ENCODE measurements around the gene TMEM150A.
"Not testable (repeated sequence)": the region's sequence is repeated elsewhere in the genome, so short reads cannot be mapped to it uniquely, and the experiment has no call there.

Gene TMEM150A

DNA sequence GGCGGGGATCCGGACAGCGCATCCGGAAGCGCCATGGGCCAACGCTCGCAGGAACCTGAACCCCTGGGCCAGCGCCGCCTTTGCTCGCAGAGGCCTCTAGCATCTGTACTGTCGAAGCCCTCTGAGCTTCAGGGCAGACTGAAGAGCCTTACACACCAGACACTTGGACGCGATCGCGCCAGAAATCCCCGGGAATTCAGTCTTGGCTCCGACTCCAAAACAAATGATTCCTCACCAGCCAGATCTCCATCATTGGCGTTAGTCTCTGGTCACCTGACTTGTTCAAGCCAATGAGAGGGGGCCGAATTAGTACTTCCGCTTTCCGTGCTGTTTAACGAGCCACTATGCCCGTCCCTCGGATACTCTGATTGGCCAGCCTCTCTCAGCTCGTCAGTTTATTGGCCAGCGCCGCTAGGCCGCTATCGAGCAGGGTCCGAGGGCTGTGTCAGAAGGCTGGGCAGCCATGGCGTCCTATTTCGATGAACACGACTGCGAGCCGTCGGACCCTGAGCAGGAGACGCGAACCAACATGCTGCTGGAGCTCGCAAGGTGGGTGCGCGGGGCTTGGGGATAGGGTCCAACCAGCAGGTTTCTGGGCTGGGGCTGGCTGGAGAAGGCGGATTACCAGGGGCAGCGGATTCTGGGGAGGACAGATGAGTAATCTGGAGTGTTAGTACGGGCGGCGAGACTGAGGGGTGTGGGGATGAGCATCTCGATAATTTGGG is 7.0 kb downstream of the TMEM150A start, which contains the start of gene RNF181:
Gene RNF181, plus strand, starts transcription at position 445 of the 725 bp plus-strand sequence. Its CDS starts 19 bp downstream, at position 464.
- in situ Hi-C loops (cut with MboI; ENCODE audit: low sequenced_read_pairs): no loop called here

DNA sequence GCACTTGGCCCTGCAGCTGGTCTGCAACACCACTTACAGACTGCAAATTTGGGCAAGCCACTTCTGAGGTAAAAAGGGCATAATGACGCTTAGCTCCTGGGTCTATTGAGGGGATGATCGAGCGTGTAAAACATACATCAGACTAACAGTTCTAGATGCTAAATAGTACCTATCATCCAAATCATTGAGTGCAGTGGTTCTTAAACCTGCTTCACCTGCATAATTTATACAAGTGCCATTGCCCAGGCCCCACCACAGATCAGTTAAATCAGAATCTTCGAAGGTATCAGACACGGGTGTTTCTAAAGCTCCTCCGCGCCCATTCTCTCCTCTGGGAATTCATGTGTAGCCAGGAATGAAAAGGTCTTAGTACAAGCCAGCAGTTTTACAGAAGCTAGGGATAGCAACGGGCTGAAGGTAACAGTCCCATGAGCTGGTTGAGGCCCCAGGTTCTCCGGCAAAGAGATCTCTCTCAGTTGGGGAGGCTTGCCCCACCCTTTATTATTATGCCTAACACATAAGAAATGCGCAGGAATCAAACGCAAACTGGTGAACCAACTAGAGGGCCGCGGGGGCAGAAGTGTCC is 7.7 kb downstream of the TMEM150A start:
- in situ Hi-C loops (cut with MboI; ENCODE audit: low sequenced_read_pairs): no loop called here

DNA sequence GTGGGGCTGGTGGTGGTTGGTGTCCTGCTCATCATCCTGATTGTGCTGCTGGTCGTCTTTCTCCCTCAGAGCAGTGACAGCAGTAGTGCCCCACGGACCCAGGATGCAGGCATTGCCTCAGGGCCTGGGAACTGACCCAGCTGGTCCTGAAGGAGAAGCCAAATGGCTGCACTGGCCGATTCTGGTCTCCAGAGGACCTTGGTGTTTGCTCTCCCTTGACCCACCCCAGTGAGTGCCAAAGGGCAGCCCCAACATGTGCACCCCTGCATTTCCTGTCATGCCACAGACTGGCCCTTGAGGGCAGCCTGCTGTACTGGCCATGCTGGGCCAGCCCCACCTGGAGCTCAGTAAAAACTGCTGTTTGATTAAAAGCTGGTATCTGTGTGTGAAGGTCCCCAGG is 9.5 kb downstream of the TMEM150A start:
- in situ Hi-C loops (cut with MboI; ENCODE audit: low sequenced_read_pairs): no loop called here

DNA sequence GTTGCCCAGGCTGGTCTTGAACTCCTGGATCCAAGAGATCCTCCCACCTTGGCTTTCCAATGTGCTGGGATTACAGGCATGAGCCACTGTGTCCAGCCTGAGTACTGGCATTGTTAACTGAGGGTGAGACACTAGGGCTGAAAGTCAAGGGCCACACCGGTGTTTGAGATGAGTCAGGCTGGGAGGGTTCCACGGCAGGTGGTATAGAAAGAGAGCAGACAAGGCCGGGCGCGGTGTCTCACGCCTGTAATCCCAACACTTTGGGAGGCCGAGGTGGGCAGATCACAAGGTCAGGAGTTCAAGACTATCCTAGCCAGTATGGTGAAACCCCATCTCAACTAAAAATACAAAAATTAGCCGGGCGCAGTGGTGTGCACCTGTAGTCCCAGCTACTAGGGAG is 10.2 kb downstream of the TMEM150A start:
- in situ Hi-C loops (cut with MboI; ENCODE audit: low sequenced_read_pairs): not testable (repeated sequence)

DNA sequence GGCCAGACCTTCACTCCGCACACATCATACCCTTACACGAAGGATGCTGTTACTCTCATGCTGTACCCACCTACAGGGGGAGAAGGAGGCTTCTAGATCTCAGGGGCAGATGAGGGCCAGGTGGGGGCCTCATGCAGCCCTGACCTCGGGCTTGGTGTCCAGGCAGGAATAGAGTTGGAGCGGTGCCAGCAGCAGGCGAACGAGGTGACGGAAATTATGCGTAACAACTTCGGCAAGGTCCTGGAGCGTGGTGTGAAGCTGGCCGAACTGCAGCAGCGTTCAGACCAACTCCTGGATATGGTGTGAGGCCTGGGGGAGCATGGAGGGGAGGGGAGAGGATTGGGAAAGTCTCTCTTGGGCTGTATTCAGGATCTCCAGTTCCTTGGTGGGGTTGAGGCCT is 10.9 kb downstream of the TMEM150A start:
- in situ Hi-C loops (cut with MboI; ENCODE audit: low sequenced_read_pairs): no loop called here

DNA sequence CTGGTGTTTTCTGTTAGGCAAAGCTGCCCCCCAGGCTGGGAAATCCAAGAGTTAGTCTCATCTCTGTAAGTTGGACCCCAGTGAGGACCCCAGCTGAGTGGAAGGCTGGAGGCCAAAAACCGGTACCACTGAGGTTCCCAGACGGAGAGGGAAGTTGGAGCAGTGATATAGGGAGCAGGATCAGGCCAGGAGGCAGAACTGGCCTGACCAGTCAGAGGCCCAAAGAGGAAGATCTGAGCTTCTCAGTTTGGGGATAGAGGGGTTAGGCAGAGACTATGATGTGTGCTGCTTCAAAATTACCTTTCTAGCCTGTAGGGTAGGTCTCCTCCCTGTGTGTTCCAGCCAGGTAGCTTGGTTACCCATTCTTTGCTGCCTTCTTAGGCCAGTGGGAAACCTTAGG is 11.5 kb downstream of the TMEM150A start:
- in situ Hi-C loops (cut with MboI; ENCODE audit: low sequenced_read_pairs): no loop called here

DNA sequence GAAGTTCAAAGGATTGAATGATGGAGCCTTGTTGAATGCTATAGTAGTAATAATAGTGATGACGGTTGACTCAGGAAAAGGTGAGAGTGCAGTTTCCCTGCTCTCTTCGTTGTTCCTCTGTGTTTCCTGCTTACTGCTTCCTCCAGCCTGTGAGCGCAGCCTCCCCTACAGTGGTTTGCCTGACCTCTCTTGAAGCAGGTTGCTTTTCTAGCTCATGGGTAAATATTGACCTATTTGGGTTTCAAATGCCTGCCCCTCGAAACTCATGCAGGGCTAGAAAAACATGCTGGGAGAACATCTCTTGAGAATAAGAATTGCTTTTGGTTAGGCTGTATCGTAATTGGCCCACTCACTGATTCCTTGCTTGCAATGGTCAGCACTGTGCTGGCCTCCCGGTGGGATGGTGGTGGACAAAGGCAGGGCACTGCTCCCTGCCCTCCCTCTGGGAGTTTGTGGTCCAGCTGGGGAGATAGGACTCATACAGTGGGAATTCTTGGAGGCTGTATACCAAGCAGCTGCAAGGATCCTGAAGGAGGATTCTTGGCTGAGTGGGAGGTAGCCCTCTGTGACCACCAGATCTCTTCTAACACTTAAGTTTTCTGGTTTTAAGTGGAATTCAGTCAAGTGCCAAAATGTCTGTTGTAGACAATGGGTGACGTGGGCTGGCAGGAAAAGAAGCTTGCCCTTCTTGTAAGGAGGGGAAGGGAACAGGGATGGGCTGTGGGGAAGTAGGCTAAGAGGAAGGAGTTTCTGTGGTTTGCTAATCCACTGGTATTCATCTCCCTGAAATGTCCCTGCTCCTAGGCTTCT is 12.3 kb downstream of the TMEM150A start:
- in situ Hi-C loops (cut with MboI; ENCODE audit: low sequenced_read_pairs): no loop called here

DNA sequence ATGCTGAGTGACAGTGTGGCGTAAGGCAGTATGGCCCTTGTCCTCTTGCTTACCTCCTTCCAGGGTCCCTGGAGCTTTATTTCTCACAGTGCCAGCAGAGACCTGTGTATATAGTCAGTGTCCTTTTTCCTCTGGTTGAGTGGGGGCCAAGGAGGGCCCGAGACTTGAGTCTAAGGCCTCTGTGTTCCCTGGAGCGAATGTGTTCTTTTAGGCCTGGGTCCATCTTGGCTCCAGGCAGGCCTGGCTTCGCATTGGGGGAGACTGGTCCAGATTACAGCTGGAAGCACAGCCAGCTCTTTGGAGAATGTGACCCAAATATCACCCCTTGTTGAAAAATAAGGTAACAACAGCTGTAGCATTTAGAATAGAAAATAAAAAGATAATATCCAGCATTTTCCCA is 13.3 kb downstream of the TMEM150A start:
- in situ Hi-C loops (cut with MboI; ENCODE audit: low sequenced_read_pairs): no loop called here

DNA sequence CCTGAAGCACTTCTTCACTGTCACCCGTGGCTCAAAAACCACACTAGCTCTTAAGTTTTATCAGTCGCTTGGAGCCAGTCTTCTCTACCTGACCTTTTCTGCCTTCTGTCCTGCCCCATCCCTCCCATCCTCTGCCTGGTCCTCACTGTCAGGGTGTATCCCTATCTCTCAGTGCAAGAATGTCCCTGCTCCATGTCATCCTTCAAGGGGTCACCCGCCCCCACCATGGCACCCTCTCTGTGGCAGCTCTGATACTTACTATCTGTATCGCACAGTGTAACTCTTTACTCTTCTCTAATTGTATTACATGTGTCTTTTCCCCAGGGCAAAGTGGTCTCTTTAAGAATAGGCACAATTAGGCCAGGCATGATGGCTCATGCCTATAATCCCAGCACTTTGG is 13.9 kb downstream of the TMEM150A start:
- in situ Hi-C loops (cut with MboI; ENCODE audit: low sequenced_read_pairs): no loop called here

DNA sequence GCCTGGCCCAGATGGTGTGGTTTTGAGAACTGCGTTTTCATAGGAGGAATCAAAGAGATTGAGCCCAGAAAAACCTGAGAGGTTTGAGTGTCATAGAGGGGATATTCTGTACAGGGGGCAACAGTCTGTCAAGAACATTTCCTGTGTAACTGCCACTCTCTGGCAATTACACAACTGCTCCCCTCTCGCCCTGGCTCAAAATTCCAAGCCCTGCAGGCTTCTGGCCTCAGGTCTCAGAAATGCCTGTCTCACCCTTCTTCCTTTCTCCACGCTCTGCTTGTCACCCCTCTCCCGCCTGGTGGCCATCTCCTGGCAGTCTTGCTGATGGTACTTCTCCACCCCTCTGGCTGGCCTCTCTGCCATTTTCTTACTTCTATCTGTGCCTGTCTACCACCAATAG is 14.3 kb downstream of the TMEM150A start:
- in situ Hi-C loops (cut with MboI; ENCODE audit: low sequenced_read_pairs): no loop called here

DNA sequence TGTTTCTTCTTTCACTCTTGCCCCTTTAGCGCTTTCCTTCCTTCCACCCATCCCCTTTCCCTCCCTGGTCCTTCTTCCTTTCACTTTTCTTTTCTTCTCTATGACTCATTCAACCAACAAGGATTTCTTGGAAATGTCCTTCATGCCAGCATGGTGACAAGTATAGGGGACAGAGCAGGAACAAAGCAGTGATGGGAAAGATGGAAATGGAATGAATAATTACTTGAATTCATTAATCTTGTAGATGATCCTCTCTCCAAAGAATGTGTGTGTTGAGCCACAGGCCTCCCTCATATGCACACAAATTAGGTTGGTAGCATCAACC is 16.8 kb downstream of the TMEM150A start:
- in situ Hi-C loops (cut with MboI; ENCODE audit: low sequenced_read_pairs): no loop called here

DNA sequence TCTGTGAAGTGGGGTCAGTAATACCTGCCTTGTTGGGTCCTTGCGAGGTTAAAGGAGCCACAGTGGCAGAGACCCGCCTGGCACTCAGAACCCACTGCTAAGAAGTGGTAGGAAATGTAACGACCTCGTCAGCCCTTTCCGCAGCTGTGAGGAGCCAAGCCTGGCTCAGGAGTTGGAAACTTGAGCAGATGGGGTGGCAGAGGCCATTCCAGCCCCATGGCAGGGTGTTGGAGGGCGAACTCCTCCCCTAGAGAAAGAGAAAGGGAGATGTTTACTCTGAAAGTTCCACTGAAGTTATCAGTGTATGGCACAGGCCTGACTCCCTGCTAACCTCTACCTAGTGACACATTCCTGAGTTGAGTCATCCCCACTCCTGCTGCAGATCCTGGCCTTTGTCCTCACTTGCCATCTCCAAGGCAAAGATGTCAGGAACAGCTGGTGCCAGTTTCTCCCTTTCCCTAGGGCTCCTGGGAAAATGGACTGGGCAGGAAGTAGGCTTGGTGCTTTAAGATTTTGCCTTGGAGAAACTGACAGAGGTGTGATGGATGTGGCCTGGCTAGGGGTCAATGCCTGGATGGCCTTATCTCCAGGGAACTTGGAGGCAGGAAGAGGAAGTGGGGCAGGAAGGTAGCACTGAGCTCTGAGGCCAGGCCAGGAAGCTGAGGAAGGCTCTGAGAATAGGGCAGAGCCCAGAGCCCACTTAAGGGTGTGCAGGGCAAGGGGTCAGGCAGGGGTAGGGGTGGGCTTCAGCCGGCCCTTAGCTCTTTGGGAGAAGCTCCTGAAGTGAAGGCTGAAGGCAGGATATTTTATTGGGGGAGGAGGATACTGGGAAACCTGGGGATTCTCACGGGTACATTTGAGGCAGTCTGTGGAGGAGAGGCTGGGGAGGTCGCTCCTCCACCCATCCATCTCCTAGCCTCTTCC is 17.4 kb downstream of the TMEM150A start:
- in situ Hi-C loops (cut with MboI; ENCODE audit: low sequenced_read_pairs): no loop called here

DNA sequence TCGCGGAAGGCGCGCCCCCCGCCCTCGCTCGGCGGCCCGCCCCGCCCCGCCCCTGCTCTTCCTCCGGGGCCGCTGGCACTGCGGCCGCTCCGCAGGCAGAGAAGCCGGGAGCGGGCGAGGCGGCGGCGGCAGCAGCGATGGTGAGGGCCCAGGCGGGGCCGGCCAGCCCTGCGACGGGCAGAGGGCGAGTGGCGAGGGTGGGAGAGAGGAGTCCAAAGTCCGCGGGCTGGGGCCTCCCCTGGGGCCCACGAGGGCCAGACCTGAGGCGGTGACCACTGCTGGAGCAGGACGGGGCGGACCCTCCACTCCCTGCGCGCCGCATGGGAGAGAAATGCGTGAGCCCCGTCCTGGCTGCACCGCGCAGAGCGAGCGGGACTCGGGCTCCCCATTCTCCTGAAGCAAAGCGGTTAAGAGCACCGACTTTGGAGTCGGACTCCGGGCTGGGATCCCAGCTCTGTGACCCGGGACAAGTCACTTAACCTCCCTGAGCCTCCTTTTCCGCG is 18.1 kb downstream of the TMEM150A start, which contains the start of gene VAMP5:
Gene VAMP5, plus strand, starts transcription at position 78 of the 503 bp plus-strand sequence. Its CDS starts 60 bp downstream, at position 138.
- in situ Hi-C loops (cut with MboI; ENCODE audit: low sequenced_read_pairs): no loop called here

DNA sequence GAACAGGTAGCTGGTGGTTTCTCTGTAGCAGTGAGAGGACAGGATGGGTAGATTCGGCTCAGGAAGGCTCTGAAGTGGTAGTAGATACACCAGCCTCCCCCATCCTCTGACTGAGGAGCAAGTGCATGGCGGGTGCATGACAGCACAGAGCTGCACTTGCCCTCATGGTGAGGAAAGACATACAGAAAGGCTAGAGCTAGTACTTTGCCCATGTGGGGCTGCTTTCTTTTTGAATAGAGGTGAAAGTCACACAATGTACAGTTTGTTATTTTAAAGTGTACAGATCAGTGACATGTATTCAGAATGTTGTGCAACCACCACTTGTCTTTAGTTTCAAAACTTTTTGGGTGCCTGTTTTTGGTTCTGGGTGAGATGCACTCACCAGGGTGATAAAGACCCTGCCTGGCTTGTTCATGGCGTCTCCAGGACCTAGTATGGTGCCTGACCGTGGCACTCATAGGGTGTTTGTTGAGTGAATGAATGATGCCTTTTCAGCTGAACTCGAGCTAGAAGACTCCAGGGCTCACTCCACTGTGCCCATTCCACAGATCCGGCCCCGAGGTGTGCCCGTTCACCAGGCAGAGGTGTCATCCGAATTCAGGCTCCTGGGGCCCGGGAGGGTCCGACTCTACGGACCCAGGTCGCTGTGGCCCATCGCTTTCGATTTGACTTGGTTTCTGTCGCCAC is 18.7 kb downstream of the TMEM150A start:
- in situ Hi-C loops (cut with MboI; ENCODE audit: low sequenced_read_pairs): no loop called here

DNA sequence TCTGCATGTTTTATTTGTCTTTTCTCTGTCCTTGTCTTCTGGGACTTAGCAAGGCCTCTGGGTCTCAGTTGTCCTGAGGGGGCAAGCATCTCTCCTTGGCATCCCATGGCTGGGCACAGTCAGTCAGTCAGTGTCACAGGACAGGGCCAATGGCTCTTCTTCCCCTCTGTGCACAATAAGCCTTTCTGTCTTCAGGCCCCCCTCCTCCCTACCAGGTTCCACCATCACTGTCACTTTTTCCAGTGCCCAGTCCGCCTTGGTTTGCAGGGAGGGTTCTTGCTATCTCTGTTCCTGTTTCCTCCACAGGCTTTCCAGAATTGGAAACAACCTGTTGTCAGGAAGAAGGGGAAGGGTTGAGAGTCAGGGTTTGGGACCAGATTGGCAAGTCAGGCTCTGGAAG is 20.0 kb downstream of the TMEM150A start:
- in situ Hi-C loops (cut with MboI; ENCODE audit: low sequenced_read_pairs): no loop called here

DNA sequence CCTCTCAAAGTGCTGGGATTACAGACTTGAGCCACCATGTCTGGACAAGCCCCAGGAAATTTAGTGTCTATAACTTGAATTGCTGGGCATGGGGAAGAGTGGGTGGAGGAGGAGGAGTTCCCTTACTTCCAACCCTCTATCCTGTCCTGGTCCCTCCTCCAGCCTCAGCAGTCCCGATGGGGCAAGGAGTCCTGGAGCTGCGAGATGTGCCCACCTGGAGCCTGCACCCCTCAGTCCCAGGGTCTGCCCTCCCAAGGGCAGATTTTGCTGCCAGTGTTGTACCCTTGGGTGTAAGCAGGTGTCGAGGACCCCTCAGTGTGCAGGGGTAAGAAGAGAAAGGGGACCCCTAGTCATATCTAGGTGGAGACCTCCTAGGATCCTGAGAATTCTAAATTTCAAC is 22.3 kb downstream of the TMEM150A start:
- in situ Hi-C loops (cut with MboI; ENCODE audit: low sequenced_read_pairs): no loop called here

DNA sequence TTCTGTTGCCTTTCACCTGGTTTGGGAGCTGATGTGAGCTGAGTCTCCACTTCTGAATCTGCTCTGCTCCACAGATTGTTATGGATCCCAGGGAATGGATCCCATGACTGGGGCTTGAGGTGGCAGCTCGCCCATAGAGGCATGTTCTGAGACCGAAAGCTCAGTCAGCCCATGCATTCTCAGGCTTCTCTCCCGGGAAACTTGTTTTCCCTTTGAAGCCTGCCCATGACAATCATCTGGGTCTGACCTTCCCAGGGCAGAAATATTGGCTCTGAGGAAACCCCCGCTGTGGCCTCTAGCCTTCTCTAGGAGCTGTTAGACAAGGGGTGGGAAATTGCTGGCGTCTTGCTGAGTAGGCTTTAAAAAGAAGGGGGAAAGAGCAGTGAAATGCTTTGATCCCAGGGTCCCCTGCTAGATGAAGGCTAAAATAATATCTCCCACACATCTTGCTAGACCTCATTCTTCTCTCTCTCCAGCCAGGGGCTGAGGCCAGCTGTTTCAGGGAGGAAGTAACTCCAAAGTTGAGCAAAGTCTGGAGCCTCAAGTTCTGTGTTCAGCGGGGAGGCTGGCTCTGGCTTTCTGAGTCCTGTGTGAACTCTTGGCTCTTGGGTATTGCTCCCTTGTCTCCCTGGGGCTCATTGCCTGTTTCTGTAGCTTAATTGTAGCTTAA is 23.1 kb downstream of the TMEM150A start:
- in situ Hi-C loops (cut with MboI; ENCODE audit: low sequenced_read_pairs): no loop called here

DNA sequence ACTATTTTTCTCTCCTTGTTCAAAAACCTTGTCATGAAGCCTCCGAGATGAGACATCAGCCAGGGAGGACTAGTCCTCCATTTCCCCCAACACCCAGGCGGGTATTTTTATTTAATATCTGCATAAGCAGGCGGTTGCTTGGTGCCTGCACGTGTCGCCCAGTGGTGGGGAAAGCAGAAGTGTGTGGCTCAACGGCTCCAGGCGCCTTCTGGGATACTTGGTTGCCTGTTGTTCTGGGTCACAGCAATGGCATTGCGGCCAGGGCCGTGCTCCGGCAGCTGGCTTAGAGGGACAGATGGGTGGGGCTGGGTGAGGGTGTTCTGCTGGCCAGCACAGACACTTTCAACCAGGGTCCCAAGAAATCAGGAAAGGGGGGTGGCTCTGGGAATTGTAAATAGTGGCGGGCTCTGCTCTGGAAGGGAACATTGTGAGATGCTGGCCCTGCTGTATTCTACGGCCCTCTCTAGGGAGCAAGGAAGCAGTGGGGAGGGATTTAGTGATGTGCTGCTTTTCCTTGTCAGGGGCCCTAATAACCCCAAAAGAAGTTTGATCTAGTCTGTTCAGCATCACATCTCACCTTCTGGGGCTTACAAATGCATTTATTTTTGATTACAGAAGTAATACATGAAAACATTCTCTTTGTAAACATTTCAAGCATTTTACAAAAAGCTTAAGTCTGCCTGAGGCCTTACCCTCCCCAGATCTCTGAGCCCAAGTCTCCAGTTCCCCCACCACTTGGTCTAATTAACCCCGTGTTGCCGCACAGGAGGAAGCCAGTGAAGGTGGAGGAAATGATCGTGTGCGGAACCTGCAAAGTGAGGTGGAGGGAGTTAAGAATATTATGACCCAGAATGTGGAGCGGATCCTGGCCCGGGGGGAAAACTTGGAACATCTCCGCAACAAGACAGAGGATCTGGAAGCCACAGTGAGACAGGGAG is 24.0 kb downstream of the TMEM150A start:
- in situ Hi-C loops (cut with MboI; ENCODE audit: low sequenced_read_pairs): no loop called here

Data from hTERT RPE-1 (cell line).